ENCODE measurements around the gene NGLY1. TPM values are rescaled to one million over a fixed set of nuclear protein-coding genes. Genes with fewer than 3 reads are reported as not detected.

NGLY1 gene
- polyA plus RNA-seq, 1 donor from 2014 or later, result 80.5 TPM

DNA sequence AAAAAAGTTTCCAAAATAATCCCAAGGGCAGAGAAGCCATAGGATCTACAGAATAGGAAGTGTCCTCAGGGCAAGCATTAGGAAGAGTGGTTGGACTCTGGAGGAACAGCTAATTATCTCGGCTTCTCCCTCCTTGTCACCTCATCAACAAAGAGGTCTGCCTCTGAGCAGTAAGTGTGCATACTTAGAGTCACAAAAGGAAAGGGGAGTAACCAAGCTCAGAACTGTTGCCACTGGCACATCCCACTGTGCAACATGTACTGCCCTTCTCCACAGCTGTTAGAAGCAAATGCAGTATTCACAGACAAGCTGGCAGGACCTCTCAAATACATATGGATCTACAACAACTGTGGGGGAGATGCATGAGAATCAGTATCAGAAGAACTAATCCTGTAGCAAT lies 31.5 kb downstream of the NGLY1 start:
- H3K4me1 Mint-ChIP-seq, result peaks cover 4 to 5% (median 4%) of the 10 kb centered on the region in 3 donors
- peaks cover 17% of the 10 kb centered on the region for H3K36me3 Mint-ChIP-seq
- no peaks in the 10 kb centered on the region for H3K9me3 Mint-ChIP-seq
- no peaks in the 10 kb centered on the region for H3K27me3 Mint-ChIP-seq
- H3K4me3 Mint-ChIP-seq, result no peak overlapping the region
- H3K27ac Mint-ChIP-seq, result no peak overlapping the region

DNA sequence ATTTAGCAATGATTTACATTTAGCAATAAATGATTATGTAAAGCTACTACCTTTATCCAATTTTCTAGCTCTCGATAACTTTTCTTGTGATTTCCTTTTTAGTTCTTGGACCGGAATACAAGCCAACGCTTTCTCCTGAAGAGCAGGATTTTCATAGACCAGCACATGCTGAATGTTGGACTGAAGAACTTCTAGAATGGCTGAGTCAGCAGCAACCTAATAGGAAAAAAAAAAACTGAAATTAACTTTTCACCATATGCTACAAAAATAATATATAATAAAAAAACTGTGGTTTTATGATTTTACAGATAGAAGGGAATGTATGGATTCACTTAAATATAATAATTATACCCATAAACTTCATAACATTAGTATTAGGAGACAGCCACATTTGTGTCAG lies 32.2 kb downstream of the NGLY1 start:
- peaks cover 4 to 5% (median 4%) of the 10 kb centered on the region in 3 donors for H3K4me1 Mint-ChIP-seq
- no peak overlapping the region for H3K27ac Mint-ChIP-seq
- H3K9me3 Mint-ChIP-seq, result no peaks in the 10 kb centered on the region
- H3K27me3 Mint-ChIP-seq, result no peaks in the 10 kb centered on the region
- no peak overlapping the region for H3K4me3 Mint-ChIP-seq
- H3K36me3 Mint-ChIP-seq, result peaks cover 18% of the 10 kb centered on the region

DNA sequence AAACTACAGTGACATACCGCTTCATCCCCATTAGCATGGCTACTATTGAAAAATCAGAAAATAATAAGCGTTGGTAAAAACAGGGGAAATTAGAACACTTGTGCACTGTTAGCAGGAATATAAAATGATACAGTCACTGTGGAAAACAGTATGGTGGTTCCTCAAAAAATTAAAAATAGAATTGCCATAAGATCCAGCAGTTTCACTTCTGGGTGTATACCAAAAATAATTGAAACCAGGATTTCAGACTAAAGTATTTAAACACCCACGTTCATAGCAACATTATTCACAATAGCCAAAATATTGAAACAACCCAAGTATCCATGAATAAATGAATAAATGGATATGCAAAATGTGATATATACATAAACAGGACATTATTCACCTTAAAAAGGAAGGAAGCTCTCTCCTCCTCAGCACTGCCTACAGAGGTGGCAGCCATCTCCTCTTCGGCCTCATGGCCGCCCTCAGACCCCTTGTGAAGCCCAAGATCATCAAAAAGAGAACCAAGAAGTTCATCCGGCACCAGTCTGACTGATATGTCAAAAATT lies 34.1 kb downstream of the NGLY1 start:
- Mint-ChIP-seq H3K36me3 (peaks cover 35% of the 10 kb centered on the region), H3K27ac (no peak overlapping the region)

DNA sequence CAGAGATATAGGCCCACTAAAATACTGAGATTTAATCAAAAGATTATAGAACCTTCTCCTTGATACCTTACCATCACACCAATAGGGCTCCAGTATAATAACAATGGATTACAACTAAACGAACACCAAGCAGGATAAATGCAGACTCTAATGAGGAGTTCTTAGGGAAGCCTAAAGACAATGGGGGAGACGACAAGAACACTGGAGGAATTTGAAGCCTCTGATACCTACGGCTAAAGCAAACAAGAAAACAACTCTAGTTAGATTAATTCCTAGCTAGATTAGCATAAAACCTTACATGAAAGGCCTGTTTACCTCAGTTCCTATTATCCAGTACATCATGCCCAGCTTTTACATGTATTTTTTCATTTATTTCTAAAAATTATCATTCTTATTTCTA lies 35.1 kb downstream of the NGLY1 start:
- H3K27ac Mint-ChIP-seq, result peak overlapping the region in 1 of 3 donors; percentile 16
- no peak overlapping the region for H3K4me3 Mint-ChIP-seq
- H3K36me3 Mint-ChIP-seq, result peaks cover 40% of the 10 kb centered on the region
- H3K27me3 Mint-ChIP-seq, result no peaks in the 10 kb centered on the region
- peaks cover 0 to 8% (median 0%) of the 10 kb centered on the region in 3 donors for H3K9me3 Mint-ChIP-seq
- peaks cover 2 to 5% (median 3%) of the 10 kb centered on the region in 3 donors for H3K4me1 Mint-ChIP-seq

More for the DNA sequence above, 34.1 kb downstream of the NGLY1 start:
- H3K4me3 Mint-ChIP-seq, result no peak overlapping the region
- H3K9me3 Mint-ChIP-seq, result peaks cover 0 to 8% (median 0%) of the 10 kb centered on the region in 3 donors
- no peaks in the 10 kb centered on the region for H3K27me3 Mint-ChIP-seq
- H3K4me1 Mint-ChIP-seq, result peaks cover 0 to 2% (median 2%) of the 10 kb centered on the region in 3 donors

GRCh38 chr3:25747033-25747432 lies 36.2 kb downstream of the NGLY1 start:
- Mint-ChIP-seq H3K27me3 (no peaks in the 10 kb centered on the region), H3K9me3 (peaks cover 0 to 8% (median 0%) of the 10 kb centered on the region in 3 donors), H3K4me1 (peaks cover 3 to 7% (median 4%) of the 10 kb centered on the region in 3 donors), H3K36me3 (peaks cover 44% of the 10 kb centered on the region), H3K27ac (no peak overlapping the region), H3K4me3 (no peak overlapping the region)

GRCh38 chr3:25744470-25744869 lies 38.8 kb downstream of the NGLY1 start:
- H3K4me1 Mint-ChIP-seq, result peaks cover 2 to 12% (median 3%) of the 10 kb centered on the region in 3 donors
- no peak overlapping the region for H3K4me3 Mint-ChIP-seq
- H3K36me3 Mint-ChIP-seq, result peaks cover 34% of the 10 kb centered on the region
- peaks cover 0 to 8% (median 0%) of the 10 kb centered on the region in 3 donors for H3K9me3 Mint-ChIP-seq
- H3K27me3 Mint-ChIP-seq, result no peaks in the 10 kb centered on the region
- H3K27ac Mint-ChIP-seq, result peak overlapping the region in 1 of 3 donors; percentile 31

GRCh38 chr3:25728101-25728500 lies 55.1 kb downstream of the NGLY1 start:
- Mint-ChIP-seq H3K27ac (no peak overlapping the region), H3K9me3 (no peaks in the 10 kb centered on the region), H3K4me3 (no peak overlapping the region), H3K4me1 (no peaks in the 10 kb centered on the region), H3K36me3 (peaks cover 10% of the 10 kb centered on the region), H3K27me3 (no peaks in the 10 kb centered on the region)

- Mint-ChIP-seq H3K27ac (no peak overlapping the region), H3K4me3 (no peak overlapping the region), H3K9me3 (no peaks in the 10 kb centered on the region), H3K36me3 (peaks cover 6% of the 10 kb centered on the region), H3K4me1 (no peaks in the 10 kb centered on the region), H3K27me3 (no peaks in the 10 kb centered on the region)
Measured at GRCh38 chr3:25727316-25727715, 55.9 kb downstream of the NGLY1 start.

GRCh38 chr3:25725810-25726209 lies 57.4 kb downstream of the NGLY1 start:
- Mint-ChIP-seq H3K36me3 (peaks cover 6% of the 10 kb centered on the region), H3K27ac (peak overlapping the region in 1 of 3 donors; percentile 20), H3K4me1 (no peaks in the 10 kb centered on the region), H3K4me3 (no peak overlapping the region), H3K9me3 (no peaks in the 10 kb centered on the region), H3K27me3 (no peaks in the 10 kb centered on the region)

DNA sequence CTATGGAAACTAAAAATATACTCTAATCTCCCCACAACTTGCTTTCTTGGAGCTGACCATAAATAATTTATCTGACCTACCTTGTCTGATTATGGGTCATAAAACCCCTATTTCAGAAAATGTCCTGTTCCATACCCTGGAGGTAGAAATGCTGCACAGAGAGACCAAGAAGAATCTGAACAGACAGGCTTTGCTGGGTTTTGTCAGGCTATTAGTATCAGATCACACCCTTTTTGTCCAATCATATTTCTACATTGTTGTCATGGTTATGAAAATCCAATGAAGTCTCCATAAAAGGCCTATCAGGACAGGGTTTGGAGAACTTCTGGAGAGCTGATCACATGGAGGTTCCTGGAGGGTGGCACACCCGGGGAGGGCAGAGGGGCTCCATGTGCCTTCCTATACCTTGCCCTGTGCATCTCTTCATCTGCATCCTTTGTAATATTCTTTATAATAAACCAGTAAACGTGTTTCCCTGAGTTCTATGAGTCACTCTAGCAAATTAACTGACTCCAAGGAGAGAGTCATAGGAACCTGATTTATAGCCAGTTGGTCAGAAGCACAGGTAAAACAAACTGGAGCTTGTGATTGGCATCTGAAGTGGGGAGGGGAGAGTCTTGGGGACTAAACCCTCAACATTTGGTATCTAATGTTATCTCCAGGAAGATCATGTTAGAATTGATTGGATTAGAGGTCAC lies 58.1 kb downstream of the NGLY1 start:
- Mint-ChIP-seq H3K27ac (no peak overlapping the region), H3K4me3 (no peak overlapping the region), H3K36me3 (peaks cover 6% of the 10 kb centered on the region), H3K4me1 (no peaks in the 10 kb centered on the region), H3K9me3 (no peaks in the 10 kb centered on the region), H3K27me3 (no peaks in the 10 kb centered on the region)

- no peaks in the 10 kb centered on the region for H3K9me3 Mint-ChIP-seq
- no peak overlapping the region for H3K4me3 Mint-ChIP-seq
- peaks cover 3% of the 10 kb centered on the region for H3K36me3 Mint-ChIP-seq
- H3K27ac Mint-ChIP-seq, result peak overlapping the region in 1 of 3 donors; percentile 73
- no peaks in the 10 kb centered on the region for H3K4me1 Mint-ChIP-seq
- no peaks in the 10 kb centered on the region for H3K27me3 Mint-ChIP-seq
Measured at GRCh38 chr3:25723802-25724201, 59.4 kb downstream of the NGLY1 start.

GRCh38 chr3:25719321-25719720 lies 63.9 kb downstream of the NGLY1 start:
- H3K9me3 Mint-ChIP-seq, result no peaks in the 10 kb centered on the region
- no peaks in the 10 kb centered on the region for H3K27me3 Mint-ChIP-seq
- peaks cover 5% of the 10 kb centered on the region for H3K36me3 Mint-ChIP-seq
- no peak overlapping the region for H3K4me3 Mint-ChIP-seq
- H3K27ac Mint-ChIP-seq, result no peak overlapping the region
- H3K4me1 Mint-ChIP-seq, result no peaks in the 10 kb centered on the region

GRCh38 chr3:25713341-25713985 lies 69.8 kb downstream of the NGLY1 start:
- H3K4me3 Mint-ChIP-seq, result no peak overlapping the region
- H3K27me3 Mint-ChIP-seq, result no peaks in the 10 kb centered on the region
- peaks cover 5% of the 10 kb centered on the region for H3K36me3 Mint-ChIP-seq
- no peaks in the 10 kb centered on the region for H3K9me3 Mint-ChIP-seq
- peaks cover 0 to 3% (median 0%) of the 10 kb centered on the region in 3 donors for H3K4me1 Mint-ChIP-seq
- peak overlapping the region in 1 of 3 donors; percentile 20 for H3K27ac Mint-ChIP-seq

- no peak overlapping the region for H3K4me3 Mint-ChIP-seq
- no peaks in the 10 kb centered on the region for H3K9me3 Mint-ChIP-seq
- H3K4me1 Mint-ChIP-seq, result peaks cover 0 to 3% (median 0%) of the 10 kb centered on the region in 3 donors
- peaks cover 7% of the 10 kb centered on the region for H3K27me3 Mint-ChIP-seq
- no peak overlapping the region for H3K27ac Mint-ChIP-seq
- no peaks in the 10 kb centered on the region for H3K36me3 Mint-ChIP-seq
Measured at GRCh38 chr3:25711090-25711489, 72.2 kb downstream of the NGLY1 start.

DNA sequence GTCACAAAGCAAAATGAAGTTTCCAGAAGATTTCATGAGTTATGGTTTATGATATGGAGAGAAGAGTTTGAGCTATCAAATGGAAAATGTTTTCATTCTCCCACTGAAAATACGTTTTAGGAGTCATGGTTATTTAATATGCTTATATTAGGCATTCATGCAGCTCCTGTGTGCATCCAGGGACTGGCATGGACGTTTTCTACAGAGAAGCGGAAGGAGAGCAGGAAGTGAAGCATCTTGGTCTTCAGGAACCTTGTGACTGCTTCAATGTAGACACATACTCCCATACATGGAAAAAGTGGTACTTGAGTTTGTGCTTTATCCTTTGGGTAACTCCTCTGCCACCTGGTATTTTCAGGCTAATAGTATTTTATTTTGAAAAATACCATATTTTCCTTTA lies 75.2 kb downstream of the NGLY1 start:
- H3K4me3 Mint-ChIP-seq, result no peak overlapping the region
- H3K27ac Mint-ChIP-seq, result no peak overlapping the region
- H3K36me3 Mint-ChIP-seq, result peaks cover 3% of the 10 kb centered on the region
- peaks cover 12% of the 10 kb centered on the region for H3K27me3 Mint-ChIP-seq
- H3K9me3 Mint-ChIP-seq, result no peaks in the 10 kb centered on the region
- no peaks in the 10 kb centered on the region for H3K4me1 Mint-ChIP-seq
